GM19455 (cell line): Measurements from ENCODE around the gene TRMT11.
"Not testable (repeated sequence)": the region's sequence is repeated elsewhere in the genome, so short reads cannot be mapped to it uniquely, and the experiment has no call there.

Source experiments
- ATAC-seq: cut with Tn5 transposase; IDR thresholded peaks from one replicate; pipeline ENCODE4 v1.9.1; 2021; ENCODE audit not compliant: unreplicated experiment

The TRMT11 gene

DNA sequence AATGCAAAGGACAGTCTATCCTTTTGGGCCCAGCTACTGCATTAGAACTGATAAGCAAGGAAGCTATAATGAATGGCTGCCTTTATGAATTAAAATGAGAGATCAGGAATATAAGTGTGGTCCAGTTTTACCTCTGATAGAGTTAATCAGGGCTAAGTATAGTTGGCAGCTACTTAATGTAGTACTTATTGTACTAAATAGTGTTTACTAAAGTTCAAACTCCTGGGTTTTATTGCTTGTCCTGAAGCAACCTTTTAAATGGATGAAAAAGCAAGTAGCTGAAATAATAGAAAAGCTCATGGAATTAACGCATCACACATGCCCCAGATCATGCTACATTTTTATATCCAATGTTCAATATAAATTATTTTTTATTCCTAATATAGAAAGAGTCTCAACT is 5.3 kb downstream of the TRMT11 start:
- no peak for ATAC-seq

GRCh38 chr6:125994670-125995488 is 8.5 kb downstream of the TRMT11 start:
- no peak for ATAC-seq

DNA sequence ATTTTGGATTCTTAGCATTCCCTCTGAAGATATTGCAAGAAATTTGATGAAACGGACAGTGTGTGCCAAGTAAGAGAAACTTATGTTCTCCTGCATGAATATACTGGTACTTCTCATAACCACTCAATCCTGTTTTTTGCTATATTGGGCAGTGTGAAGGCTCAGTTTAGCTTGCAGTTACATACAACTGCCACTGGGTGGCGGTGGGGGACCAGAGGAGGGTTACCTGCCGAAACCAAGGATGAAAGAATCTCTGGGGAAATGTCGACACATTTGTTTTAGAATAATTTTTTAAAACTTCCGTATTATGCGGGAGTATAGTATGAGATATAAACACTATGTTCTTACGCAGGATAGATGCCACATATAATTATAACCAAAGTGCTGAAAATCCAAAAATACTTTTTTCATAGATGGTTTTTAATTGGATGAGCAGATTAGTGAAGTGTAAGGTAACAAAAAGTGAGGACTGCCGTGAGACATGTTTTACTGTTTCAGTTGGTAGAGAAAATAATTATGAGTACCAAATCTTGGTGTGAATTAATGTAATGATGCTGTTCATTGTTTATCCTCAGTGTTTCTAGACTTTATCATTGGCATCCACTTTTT is 9.7 kb downstream of the TRMT11 start:
- ATAC-seq, result peak; percentile 98

GRCh38 chr6:126002755-126003679 is 16.7 kb downstream of the TRMT11 start:
- no peak for ATAC-seq

DNA sequence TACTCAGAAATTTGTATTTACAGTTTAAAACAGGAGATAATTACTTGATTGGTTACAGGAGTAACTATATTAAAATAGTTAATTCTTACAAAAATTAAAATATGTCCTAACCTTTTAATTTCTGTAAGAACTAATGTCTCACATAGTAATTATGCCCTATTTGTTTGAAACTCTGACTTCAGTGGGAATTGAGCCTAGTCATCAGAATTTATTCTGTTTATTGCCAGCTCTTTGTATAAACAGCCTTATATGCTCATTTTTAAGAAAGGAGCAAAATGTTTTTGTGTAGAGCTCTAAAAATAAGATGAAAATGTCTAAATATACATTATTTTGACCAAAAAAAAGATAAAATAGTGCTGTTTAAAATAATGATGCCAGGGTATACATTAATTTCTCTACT is 21.5 kb downstream of the TRMT11 start:
- no peak for ATAC-seq

DNA sequence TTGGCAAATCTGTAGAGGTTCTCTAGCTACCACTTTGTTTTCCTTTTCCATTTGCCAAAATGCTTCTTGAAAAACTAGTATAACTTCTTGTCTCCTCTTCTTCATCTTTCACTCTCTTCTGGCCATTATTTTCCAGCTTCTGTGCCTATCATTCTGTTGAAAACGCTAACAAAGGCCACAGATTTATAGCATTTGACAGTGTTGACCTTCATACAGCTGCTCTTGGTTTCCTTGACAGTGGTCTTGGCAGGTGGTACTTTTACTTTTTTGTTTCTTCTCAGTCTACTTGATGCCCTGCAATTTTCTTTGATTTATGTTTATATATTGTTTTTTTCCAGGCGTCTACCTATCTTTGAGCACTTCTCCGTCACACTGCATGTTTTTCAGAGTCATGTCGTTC is 23.7 kb downstream of the TRMT11 start:
- no peak for ATAC-seq

- ATAC-seq, result no peak
These were observed 29.5 kb downstream of the TRMT11 start for GRCh38 chr6:126015863-126016262.

DNA sequence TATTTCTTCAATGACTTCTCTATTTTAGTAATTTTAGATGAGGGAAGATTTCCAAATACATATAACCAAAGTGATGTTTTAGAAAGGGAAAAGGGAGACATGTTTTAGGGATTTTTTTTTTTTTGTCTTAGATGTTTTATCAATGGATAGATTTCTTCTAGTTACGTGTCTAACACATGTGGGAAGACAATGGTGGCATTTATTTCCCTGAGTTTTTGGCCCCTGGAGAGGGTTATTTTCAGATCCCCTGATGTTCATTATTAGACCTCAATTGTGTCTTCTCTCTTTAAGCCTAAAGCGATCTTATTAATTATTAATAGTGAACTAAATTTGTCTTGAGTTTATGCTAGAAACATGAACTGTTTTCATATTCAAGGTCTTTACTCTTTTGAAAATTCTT is 30.3 kb downstream of the TRMT11 start:
- no peak for ATAC-seq

DNA sequence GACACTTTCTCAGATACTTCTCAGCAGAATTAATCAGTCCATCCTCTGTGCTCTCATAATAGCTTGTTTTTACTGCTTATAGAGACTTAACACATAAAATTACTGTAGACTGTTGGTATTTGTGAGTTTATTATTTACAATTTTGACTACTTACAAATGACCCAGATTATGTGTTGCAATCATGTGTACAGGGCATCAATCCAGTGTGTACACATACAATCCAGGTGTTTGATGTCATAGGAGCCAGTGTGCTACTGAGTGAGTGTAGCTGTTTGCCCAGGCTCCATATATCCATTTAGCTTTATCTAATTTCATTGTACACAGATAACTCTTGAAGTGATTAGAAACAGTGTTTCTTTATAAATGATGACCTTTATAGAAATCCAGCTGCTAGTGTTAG is 31.3 kb downstream of the TRMT11 start:
- ATAC-seq, result no peak

DNA sequence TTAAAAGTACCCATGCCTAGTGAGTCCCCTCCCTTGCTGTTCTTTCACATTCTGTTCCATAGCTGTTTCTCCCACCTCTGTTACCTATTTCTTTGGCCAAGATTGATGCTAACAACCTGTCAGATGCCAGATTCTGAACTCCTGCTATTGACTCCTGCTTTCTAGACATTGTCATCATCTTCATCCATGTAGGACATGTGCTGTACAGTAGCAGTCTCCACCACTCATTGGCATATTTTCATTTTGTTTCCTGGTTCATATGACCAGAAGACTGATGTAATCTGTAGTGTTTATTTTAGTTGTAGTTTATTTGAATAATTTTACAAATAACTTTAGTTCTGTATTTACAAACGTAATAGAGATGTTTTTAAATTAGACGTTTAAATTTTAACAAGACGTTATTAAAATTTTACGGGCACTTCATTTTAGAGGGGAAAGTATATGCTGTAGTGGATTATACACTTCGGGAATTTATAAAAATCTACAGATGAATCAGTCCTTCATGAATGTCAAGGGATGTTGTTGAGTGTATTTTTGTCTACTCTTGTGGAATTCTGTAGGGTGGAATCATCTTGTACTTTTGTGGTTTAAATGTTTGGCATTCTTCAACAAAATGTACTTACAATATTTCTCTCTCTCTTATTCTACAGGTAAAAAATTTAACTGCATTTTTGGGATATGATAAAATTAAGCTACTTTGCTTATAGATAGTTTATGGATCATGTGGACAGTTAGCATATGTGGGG is 34.1 kb downstream of the TRMT11 start:
- no peak for ATAC-seq

DNA sequence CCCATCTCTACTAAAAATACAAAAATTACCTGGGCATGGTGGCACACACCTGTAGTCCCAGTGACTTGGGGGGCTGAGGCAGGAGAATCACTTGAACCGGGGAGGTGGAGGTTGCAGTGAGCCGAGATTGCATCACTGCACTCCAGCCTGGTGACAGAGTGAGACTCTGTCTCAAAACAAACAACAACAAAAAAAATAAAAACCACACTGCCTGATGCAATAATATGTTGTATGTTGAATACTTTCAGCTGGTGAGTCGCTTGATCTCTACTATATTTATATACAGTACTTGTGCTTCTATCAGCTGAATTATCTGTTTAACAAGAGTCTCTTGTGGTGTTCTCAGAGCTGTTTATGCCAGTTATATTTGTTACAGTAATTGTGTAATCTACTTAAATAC is 37.1 kb downstream of the TRMT11 start:
- ATAC-seq, result not testable (repeated sequence)

DNA sequence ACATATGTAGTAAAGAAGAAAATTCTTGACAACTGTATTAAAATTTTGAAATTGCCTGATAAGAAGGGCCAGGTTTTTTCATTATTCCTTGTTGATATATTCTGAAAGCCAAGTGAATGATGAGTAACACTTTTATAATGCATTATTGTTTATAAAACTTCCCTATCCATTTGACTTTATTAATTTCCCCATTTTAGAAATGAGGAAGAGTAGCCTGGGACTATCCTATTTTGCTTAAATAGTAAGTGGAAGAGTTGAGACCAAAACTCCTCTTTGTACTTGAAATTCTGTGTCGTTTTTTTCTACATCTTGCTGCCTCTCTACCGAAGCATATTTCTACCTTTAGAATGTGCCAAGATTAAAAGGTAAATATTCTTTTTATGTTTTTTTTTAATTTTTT is 39.7 kb downstream of the TRMT11 start:
- ATAC-seq, result no peak

DNA sequence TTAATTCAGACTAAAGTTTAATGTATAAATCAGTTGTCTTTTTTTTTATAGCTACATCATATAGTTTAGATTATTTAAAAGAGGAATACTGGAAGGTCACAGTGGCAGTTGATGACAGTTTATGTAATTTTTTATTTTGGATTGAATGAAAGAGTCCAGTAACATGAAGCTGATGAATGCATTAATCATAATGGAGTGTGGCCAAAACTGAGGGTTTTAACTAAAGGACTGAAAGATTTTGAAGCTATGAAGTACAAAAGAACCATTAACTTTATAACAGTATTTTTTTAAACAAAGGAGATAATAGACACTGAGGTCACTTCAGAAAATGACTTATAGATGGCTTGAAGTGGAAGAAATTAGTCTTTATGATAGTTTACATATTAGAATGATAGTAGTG is 41.3 kb downstream of the TRMT11 start:
- ATAC-seq, result no peak

- no peak for ATAC-seq
These were observed 43.7 kb downstream of the TRMT11 start for GRCh38 chr6:126030045-126030444.

GRCh38 chr6:126033696-126034095 is 47.4 kb downstream of the TRMT11 start:
- ATAC-seq, result peak; percentile 53

DNA sequence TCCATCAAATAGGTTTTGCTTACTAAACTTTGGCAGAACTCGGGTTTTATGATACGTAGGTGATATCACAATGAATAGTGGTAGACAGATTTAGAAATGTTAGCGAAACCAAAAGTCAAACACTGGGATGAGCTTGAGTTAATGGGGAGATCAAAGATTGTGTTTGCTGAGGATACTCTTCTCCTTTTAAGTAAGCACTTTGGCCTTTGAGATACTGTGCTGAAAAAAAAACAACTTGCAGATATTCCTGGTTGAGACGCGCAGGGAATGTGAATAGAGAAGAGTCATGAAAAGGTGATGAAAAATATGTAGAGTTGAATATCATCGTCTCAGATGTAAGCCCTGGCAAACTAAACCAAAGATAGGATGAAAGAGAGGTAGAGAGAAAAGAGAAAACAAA is 48.3 kb downstream of the TRMT11 start:
- no peak for ATAC-seq

DNA sequence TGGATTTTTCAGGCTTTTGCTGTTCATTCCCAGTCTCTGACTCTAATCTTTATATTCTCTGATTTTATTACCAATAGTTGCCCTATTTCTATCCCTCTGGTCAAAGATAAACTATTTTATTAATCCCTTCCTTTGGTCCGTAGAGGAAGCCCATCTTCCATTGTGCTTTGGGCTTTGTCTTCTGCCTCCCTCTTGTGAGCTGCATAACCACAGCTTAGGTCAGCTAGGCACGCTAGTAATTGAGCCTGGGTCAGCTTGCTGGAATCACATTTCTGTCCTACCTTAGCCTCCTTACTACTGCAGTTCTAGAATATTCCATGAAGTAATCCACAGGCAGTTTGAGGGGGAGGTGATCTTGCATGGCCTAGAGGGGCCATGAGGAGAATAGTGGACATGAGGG is 49.4 kb downstream of the TRMT11 start:
- ATAC-seq, result no peak

DNA sequence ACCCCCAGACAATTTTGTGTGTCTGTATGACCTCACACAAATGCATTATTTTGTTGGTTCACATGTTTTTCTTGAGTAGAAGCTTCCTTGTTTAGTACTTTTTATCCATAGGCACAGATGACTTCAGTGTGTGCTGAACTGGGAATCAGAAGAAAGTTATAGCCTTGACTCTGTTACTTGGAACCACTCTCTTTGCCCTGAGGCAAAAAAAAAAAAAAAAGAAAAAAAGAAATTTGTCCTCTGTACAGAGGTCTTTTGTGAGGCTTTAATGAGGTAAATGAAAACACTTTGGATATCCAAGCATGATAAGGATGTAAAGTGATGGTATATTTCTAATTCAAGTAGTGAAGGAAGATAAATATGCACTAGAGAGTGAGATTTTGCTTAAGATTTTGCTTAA is 51.9 kb downstream of the TRMT11 start:
- no peak for ATAC-seq

DNA sequence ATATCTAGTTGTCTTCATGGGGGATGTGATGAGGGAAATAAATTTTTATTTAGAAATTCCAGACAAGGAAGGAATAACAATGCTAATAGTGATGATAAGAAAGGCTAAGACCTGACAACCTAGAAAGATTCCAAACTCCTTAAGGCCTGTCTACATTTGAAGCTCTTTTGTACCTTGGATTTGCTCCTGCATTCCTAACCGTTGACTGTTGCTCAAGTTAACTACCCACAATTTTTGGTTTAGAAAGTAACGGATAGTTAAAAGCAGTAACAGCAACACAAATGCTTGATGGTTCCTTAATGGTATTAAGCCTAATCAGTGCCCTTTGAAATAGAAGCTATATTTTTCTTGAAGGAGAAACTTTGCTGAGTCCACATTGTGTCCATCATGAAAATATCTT is 52.9 kb downstream of the TRMT11 start:
- ATAC-seq, result no peak

DNA sequence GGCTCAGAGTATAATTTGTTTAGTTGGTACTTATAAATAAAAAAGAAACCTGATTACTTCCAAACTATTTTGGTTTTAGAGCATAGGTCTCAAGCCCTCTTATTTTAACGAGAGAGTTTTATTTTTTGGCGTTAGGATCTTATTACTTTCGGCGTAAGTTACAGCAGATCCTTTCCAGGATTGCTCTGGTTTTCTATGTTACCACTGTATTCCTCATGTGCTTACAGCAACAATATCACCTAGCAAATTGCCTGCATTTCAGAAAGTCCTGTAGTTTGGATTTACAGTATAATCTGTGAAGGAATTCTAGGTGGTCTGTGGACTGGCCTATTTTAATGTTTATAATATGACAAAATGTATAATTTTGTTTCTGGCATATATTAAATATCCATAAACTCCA is 54.1 kb downstream of the TRMT11 start:
- ATAC-seq, result no peak

DNA sequence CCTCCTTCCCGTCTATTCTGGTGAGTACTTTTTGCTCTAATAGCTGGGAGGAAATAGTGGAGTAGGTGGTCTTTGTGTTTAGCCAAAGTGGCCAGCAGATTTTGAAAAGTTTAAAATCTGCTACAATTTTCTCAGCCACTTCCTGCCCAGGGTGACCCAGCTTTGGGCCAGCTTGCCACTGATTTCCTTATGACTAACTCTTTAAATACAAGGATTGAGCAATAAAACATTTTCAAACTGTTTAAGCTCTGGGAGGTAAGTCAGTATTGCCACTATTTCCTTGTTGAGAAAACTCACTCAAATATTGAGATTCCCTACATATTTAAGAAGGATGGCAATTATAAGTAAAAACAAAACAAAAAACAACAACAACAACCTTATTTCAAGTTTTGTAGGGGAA is 54.5 kb downstream of the TRMT11 start:
- no peak for ATAC-seq
